NK-92 (cell line): ENCODE results near the gene CST9L.

Experiments used
- DNase-seq: peaks from one replicate; lab custom pipeline; 2025; ENCODE audit not compliant: unreplicated experiment; lab: John Stamatoyannopoulos, UW

The CST9L gene

DNA sequence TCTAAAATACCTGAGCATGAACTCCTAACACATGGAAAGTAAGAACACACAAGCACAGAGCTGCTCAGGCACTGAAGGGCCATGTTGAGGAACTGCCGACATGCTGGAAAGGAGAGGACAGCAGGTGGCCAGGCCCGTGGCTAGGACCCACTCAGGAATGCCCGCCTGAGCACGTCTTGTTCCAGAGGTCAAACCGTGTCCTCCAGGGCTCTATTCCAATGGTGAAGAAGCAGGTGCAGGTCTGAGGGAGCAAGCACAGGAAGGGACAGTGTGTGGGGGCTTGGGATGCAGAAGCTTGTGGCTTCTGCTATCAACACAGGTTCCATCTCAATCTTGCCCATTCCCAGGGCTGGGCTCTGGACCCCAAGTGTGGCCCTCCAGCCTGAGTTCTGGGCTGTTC is 20.7 kb downstream of the CST9L start:
- DNase-seq: no peak

DNA sequence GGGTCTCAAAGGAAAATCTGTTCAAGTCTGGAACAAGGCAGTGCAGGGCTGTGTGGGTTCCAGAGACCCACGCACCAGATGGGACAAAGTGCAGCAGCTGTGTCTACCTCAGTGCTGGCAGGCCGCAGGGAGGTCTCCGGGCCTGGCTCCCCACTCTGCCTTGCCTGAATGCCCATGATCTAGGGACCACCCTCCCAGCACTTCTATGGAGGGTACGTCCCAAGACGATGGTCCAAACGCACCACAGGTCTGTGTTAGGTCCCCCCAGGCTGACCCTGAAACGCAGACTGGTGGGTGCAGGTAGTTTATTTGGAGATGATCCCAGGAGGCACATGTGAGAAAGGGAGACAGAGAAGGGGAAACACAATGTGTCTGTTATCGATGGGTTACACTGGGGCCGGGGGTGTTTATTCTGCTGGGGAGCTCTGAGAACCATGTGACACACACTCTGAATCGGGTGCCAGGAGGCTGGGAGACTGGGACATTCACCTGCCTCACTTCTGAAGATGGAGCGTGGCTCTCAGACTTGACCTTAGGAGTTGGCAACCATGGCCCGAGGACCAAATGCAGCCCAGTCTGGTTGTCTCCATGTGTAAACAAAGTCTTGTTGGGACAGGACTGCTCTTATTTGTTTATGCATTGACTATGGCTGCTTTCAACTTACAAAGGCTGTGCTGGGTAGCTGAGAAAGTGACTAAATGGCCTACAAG is 21.7 kb downstream of the CST9L start:
- no peak for DNase-seq

DNA sequence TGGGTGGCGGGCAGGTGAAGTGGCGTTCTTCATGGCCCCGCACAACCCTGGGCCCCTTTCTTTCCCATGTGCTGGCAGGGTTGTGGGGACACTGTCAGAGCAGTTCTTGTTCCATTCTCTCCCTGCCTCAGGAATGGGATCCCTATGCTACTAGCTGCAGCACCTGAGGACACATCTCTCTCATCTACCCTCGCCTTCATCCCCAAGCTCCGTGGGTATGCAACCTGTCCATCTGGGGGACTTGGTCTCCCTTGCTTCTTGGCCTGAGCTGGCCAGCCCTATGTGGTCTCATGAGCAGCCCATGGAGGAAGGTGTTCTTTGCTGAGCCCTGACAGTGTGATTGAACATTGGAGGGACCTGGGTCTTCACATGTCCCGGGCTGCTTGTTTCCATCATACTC is 24.2 kb downstream of the CST9L start:
- no peak for DNase-seq

DNA sequence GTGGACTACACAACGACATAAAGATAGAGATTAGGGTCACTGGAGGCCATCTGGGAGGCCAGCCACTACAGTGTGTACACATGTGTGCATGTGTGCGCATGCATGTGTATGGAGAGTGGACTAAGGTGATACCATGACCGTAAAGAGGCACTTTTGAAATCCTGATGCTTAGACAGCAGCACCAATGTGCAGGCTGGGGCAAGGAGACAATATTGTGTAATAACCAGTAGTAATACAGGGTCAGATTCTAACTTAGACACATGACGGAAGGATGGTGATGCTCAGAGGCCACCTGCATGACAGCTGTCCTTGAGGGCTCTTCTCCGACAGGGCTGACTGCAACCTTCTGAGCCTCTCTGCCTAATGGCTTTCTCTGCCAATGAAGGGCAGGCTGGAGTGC is 25.5 kb downstream of the CST9L start:
- no peak for DNase-seq

DNA sequence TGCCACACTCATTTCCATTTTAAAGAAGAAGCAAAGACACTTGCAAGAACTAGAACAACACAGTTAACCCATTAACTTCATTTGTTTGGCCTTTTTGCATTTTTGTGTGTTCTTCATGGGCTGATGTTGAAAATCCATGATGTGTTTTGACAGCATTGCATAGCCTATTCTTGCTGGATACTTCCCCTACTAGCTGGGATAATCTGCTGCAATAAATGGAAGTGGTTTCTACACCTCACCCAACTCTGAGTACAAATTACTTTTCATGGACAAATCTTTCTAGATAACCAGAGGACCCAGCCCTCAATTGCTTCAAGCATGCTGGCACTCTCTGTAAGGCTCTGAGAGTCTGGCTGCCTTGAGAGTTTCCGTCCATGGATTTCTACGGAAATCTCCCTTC is 26.5 kb downstream of the CST9L start:
- DNase-seq: no peak

DNA sequence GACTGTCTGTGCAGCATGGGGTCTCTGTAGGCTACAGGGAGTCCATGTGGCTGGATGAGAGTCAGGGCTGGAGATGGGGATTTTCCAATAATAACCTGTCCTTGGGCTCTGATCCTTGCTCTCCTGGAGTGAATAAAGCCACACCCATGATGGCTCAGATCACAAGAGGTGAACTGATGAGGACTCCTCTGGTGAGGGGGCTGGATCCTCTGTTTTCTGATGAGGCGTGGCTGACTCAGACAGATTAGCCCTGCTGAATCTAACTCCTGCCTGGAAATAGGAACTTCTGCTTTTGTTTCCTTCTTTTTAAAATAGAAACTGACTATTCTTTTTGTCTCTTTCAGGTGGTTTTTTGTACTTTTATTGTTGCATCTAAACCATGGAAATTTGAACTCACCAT is 27.0 kb downstream of the CST9L start:
- DNase-seq: no peak

DNA sequence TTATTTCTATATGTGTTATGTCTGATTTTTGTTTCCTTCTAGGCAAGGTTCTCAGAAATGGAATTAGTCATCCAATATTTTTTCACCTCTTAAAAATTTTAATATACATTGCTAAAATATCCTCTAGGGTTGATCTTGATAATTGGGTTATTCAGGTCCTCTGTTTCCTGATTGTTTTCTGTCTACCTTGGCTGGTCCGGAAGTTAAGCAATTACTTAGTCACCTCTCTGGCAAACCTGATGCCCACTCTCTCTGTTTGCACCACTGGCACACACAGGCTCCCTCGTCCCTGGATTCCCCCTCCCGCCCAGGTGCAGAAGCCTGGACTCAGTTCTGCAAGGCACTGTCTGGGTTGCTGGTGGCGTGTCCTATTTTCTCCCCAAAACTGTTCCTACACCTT is 27.7 kb downstream of the CST9L start:
- DNase-seq: no peak

DNA sequence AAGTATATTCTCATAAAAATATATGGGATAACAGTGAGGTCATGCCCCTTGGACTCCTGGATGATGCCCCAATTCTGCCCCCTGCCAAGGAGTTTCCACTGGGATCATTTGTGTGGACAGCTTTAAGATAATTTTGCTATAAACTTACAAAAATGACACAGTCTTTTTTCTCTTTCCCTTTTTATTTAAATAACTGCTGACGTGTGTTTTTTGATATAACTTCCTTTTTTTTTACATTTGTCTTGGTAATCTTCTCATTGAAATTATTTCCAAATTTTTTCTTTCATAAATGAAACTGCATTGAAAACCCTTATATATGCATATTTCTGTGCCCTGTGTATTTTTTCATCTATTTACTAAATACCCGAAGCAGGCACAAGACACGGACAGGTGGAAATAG is 31.3 kb downstream of the CST9L start:
- DNase-seq: no peak

DNA sequence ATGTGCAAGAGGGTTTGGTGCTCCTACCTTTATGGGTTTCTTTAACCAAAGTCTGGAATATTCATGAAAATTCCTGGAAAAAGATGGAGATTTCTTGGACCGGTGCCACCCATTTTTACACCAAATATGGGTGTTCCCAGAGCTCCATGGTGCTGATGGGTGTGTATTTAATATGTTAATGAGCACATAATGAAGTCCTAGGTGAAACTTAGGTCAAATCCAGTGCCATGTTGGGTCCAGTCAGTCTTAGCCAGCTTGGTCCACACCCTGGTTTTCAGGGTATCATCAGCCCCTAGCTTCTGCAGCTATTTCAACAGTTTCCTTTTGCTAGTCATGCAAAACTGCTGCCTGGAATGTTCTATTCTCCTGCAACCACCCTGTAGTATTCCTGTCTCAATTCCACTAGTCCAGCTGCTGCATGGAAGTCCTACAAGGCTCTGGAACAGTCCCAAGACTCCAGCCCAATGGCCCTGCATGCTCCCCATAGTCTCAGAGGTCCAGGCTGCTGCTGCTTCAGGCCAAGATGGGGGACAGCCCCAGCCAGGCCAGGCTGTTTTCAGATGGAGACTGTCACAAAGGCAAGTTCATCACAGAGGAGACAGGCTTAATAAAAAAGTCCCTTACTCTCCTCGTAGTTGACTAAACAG is 31.8 kb downstream of the CST9L start:
- DNase-seq: no peak

DNA sequence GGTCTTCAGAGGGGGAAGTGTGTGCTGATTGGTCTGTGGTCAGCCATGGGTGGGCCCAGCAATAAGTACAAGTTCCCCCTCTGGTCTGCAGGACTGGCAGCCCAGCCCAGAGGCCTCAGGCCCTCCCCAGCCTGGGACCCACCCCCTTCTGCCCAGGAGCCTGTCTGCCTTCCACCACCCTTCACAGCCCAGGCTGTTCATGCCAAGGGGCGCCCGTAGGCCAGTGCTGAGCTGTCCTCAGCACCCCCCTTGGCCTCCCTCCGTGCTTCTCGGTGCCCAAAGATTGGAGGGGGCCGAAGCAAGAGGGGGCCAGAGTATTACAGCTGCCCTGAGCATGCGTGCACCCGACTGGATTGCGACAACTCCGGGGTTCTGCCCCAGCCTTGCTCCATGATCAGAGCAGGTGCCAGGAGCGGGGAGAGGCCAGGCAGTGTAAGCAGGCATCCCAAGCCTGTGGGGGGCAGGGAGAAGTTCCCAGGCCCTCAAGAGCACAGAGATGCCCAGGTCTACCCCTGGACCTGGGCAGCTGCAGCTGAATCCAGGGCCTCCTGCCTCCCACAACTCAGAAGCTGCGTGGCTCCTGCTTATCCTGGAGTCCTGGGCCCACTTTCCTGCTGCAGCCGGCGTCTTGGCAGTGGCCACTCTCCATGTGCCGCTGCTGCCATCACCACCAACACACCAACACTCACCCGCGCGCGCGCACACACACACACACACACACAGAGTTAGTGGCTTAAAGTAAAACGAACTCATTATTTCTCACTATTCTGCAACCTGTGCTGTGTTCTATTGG is 33.3 kb downstream of the CST9L start:
- DNase-seq: no peak

DNA sequence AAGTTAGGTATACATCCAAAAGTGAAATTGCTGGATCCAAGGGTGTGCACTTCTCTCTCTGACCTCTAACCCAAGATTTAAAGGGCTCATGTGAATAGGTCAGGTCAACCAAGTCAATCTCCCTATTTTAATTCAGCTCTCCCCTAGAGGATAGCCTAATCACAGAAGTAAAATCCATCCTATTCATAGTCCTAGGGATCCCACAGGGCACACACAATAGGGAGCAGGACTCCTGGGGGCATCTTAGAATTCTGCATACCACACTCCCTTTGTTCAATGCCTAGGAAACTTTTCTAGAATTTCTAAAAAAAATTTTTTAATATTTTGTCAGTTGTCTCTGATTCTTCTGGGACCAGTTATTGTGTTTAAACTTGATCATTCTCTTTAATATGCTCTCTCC is 35.1 kb downstream of the CST9L start:
- DNase-seq: no peak

DNA sequence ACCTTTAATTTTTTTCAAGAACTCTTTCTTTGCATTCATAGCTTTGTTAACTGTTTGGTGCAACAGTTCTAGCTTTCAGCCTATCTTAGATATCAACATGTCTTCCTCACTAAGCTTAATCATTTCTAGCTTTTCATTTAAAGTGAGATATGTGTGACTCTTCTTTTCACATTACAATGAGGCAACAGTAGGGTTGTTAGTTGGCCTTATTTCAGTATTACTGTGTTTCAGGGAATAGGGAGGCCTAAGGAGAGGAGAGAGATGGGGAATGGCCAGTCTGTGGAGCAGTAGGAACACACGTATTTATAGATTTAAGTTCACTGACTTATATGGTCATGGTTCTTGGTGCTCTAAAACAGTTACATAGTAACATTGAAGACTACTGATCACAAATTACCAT is 35.8 kb downstream of the CST9L start:
- DNase-seq: no peak

DNA sequence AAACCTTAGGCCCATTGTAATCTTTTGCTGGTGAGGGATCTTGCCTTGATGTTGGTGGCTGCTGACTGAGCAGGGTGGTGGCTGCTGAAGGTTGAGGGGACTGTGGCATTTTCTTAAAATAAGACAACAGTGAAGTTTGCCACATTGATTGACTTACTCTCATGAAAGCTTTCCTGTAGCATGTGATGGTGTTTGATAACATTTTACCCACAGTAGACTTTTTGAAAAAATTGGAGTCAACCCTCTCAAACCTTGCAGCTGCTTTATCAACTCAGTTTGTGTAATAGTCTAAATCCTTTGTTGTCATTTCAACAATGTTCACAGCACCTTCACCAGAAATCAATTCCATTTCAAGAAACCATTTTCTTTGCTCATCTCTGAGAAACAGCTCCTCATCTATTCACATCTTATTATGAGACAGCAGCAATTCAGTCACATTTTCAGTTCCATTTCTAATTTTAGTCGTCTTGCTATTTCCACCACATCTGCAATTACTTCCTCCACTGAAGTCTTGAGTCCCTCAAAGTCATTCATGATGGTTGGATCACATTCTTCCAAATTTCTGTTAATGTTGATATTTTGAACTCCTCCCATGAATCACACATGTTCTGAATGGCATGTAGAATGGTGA is 37.2 kb downstream of the CST9L start:
- no peak for DNase-seq

DNA sequence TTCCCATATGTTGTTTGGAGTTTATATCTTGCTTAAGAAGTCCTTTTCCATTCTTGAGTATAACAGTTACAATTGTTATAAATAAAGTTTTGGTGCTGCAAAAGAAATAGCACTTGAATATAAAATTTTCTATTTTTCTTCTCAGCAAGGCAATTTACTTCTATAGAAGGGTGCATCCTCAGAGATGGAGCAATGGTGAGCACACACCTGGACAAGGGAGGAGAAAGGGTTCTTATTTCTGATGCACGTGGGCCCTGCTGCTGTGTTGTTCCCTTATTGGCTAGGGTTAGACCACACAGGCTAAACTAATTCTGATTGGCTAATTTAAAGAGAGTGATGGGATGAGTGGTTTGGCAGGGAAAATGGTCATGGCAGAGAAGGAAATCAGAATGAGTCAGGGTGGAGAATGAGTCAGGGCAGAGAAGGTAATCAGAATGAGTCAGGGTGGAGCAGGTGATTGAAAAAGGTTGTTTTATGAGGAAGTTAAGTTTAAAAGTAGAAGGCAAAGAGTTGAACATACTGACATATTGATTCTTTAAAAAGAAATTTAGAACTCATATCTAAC is 39.3 kb downstream of the CST9L start:
- no peak for DNase-seq

DNA sequence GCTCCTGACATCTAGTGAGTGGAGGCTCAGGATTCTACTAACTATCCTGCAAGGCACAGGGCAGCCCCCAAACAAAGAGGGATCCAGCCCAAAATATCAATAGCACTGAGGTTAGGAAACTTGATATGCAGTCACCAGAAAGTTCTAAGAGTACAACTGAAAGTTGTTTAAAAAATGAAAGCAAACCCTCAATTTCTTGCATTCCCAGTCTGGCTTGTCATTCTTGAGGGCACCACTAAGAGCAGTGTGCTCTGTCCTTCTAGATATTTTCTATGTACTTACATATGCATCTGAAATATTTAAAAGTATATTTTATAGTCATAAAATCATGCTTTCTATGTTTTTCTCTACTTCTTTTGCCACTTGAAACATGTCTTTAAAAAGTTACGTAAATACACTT is 41.4 kb downstream of the CST9L start:
- DNase-seq: no peak

DNA sequence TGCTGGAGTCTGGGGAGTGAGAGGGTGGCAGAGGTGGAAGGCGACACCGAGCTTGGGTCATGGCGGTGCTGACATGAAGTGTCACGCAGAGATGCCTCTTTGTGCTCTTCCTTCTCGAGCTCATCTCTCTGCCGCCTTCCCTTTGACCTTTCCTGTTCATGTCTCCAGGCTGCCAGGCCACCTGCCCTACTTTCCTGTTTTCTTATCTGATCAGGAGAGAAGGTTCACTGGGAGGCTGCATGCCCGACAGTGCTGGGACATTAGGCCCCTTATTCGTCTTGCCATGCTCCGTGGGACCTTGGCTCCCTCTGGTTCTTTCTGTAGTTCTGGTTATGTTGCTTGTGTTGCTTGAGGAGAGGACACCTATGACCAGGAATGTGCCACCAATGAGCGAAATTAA is 44.1 kb downstream of the CST9L start:
- no peak for DNase-seq

DNA sequence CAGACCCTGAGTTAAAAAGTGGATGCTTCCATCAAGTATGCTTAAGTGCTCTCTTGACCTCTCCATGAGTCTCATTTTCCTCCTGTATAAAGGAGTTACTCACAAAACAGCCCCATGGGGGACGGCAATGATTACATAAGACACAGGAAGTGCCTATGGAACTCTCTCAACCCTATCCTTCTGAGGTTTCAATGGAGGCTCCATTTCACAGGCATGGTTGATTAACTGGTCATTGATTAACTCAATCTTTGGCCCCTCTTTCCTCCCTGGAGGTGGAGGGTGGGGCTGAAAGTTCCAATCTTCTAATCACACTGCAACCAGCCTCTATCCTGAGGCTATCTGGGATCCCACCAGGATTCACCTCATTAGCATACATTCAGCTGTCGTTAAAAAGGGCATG is 48.1 kb downstream of the CST9L start:
- no peak for DNase-seq

DNA sequence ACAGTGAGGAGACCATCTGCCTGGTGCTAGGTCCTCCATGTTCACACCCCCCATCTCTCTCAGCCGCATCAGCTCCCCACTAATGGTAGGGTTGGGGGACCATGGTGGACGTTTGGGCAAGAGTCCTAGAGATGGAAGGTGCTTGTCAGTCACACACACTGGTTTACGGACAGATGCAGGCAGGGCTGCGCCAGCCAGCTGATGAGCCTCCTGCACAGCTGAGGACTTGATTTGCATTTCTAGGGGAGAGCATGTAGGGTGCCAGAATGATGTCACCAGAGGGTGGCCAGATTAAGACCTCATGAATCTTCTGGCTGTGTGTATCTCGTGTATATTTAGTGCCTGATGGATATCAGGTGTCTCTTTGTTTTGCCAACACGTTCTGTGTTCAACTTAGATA is 48.7 kb downstream of the CST9L start:
- DNase-seq: no peak

DNA sequence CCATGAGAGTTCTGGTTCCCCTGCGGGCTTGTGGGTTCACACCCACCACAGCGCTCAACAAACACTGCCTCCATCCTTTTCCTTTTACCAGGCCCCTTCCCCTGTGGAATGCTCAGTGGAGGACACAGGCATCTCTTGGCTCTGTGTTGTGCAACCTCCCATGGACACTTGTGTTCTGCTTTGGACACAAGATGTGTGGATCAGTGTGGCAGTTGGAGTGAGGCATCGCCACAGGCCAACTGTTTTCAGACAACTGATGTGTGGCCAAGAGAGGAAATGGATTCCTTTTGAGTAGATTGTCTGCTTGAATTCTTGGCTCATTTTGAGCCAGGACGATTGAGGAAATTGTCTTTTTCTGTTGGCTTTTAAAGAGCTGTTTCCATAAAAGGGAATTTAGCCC is 50.6 kb downstream of the CST9L start:
- DNase-seq: no peak

DNA sequence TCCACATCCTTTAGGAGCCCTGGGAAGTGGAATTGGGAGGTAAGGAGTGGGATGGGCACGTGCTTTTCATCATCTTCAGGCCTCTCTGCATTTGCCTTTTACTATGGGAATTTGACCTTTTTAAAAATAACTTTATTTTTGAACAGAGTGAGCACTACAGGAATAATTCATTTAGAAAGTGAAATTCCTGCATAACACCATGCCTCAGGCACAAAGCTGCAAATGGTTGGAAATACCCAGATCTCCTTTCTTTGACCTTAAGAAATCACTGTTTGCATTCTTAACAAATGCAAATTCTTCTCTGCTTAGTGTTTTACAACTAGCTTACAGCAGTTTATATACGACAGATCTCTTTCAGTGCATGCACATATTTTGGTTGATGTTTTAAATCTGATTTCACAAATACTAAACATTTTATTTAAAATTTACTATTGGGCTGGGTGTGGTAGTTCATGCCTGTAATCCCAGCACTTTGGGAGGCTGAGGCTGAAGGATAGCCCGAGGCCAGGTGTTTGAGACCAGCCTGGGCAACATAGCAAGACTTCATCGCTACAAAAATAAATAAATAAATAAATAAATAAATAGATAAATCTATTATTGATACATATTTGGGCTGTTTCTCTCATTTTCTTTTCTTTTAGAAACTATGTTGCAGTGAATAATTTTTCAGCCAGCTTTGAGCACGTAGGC is 52.9 kb downstream of the CST9L start:
- DNase-seq: no peak

DNA sequence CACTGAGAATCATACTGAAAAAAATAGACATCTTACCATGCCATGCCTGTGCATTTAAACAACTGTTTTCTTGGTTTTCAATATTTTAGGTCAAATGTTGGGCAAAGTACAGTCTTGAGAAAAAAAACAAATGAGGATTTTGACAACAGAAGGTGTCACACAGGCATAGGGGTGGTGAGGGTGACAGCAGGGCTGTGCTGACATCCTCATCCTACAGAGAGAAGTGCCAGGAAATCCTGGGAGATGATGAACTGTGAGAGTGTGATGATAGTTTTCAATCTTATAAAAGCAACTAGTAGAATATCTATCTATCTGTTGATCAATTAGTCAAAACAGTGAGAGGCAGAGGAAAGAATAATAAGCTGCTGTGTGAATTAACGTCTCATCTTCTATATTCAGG is 53.4 kb downstream of the CST9L start:
- no peak for DNase-seq
